ENCODE results near the gene EBNA1BP2.

GRCh38 chr1:43149889-43150288 is 22.2 kb downstream of the EBNA1BP2 start:
- no peak for TF ChIP-seq CTCF (IDR thresholded peaks at IDR 0.05; ENCODE audit: insufficient read depth, low read length, poor library complexity, severe bottlenecking)
- no peak for TF ChIP-seq EZH2phosphoT487 (conservative IDR thresholded peaks at IDR 0.05; ENCODE audit: low read length)
